Trophoblast cell (in vitro differentiated cells and primary cell): ENCODE measurements around the gene IPPK.
A peak's percentile ranks its signal among the peaks of the same experiment; 100 is the strongest.
"Not testable (repeated sequence)": the region's sequence is repeated elsewhere in the genome, so short reads cannot be mapped to it uniquely, and the experiment has no call there.

Source experiments
- DNase-seq, 2 donors: peaks; one replicate each; pipeline ENCODE4 v3.0.0-alpha.2; 2016
- H2AFZ ChIP-seq: 2 replicates; pipeline ENCODE4 v1.6.1; 2013; ENCODE audit warnings: low read length, moderate library complexity, mild to moderate bottlenecking; ENCODE audit not compliant: insufficient read depth, poor library complexity
- H2AK5ac ChIP-seq: 2 replicates; pipeline ENCODE4 v1.6.1; 2013; ENCODE audit warnings: mild to moderate bottlenecking, low read length
- H2BK120ac ChIP-seq: 2 replicates; pipeline ENCODE4 v1.6.1; 2013; ENCODE audit warnings: low read length, mild to moderate bottlenecking, moderate library complexity; ENCODE audit not compliant: insufficient read depth, poor library complexity
- H2BK12ac ChIP-seq: 2 replicates; pipeline ENCODE4 v1.6.1; 2013; ENCODE audit warnings: mild to moderate bottlenecking, low read length, moderate library complexity
- H2BK5ac ChIP-seq: 2 replicates; pipeline ENCODE4 v1.6.1; 2013; ENCODE audit warnings: low read length, low read depth, moderate library complexity, mild to moderate bottlenecking; ENCODE audit not compliant: poor library complexity
- H3K14ac ChIP-seq: 2 replicates; pipeline ENCODE4 v1.6.1; 2013; ENCODE audit warnings: mild to moderate bottlenecking, low read length
- H3K18ac ChIP-seq: 2 replicates; pipeline ENCODE4 v1.6.1; 2013; ENCODE audit warnings: mild to moderate bottlenecking, low read length
- H3K23ac ChIP-seq: 2 replicates; pipeline ENCODE4 v1.6.1; 2013; ENCODE audit warnings: low read length
- H3K27ac ChIP-seq: 2 replicates; pipeline ENCODE4 v1.5.1; 2013; ENCODE audit warnings: low read depth, mild to moderate bottlenecking, inconsistent platforms, low read length, moderate library complexity
- H3K27me3 ChIP-seq: 2 replicates; pipeline ENCODE4 v1.6.1; 2013; ENCODE audit warnings: inconsistent platforms, mild to moderate bottlenecking, low read length, moderate library complexity; ENCODE audit not compliant: insufficient read depth
- H3K36me3 ChIP-seq, 2 experiments: 1 replicate in 1 of 2; 2 replicates in 1 of 2; pipeline ENCODE4 v1.6.1; 2013; ENCODE audit warnings: low read length in 2 of 2, mild to moderate bottlenecking in 2 of 2, moderate library complexity in 1 of 2; ENCODE audit not compliant: insufficient read depth in 2 of 2, control insufficient read depth in 1 of 2
- H3K4ac ChIP-seq: 2 replicates; pipeline ENCODE4 v1.6.1; 2013; ENCODE audit warnings: low read depth, mild to moderate bottlenecking, low read length, moderate library complexity
- H3K4me1 ChIP-seq, 2 experiments: 1 replicate in 1 of 2; 2 replicates in 1 of 2; pipeline ENCODE4 v1.6.1; 2013; ENCODE audit warnings: low read length in 2 of 2, mild to moderate bottlenecking in 2 of 2, moderate library complexity in 1 of 2; ENCODE audit not compliant: insufficient read depth in 2 of 2, control insufficient read depth in 1 of 2
- H3K4me2 ChIP-seq: 2 replicates; pipeline ENCODE4 v1.6.1; 2013; ENCODE audit warnings: inconsistent platforms, mild to moderate bottlenecking, low read length, moderate library complexity
- H3K4me3 ChIP-seq: 2 replicates; pipeline ENCODE4 v1.5.1; 2013; ENCODE audit warnings: mild to moderate bottlenecking, low read depth, low read length, inconsistent platforms
- H3K79me1 ChIP-seq: one replicate; pipeline ENCODE4 v1.6.1; 2013; ENCODE audit warnings: low read length
- H3K79me2 ChIP-seq: 2 replicates; pipeline ENCODE4 v1.6.1; 2013; ENCODE audit warnings: low read length, mild to moderate bottlenecking; ENCODE audit not compliant: control insufficient read depth, insufficient read depth, poor library complexity
- H3K9ac ChIP-seq: 2 replicates; pipeline ENCODE4 v1.6.1; 2013; ENCODE audit warnings: mild to moderate bottlenecking, low read length
- H3K9me3 ChIP-seq: 2 replicates; pipeline ENCODE4 v1.6.1; 2013; ENCODE audit warnings: low read depth, mild to moderate bottlenecking, control low read depth, inconsistent platforms, low read length; ENCODE audit not compliant: insufficient read depth
- H4K12ac ChIP-seq: 2 replicates; pipeline ENCODE4 v1.6.1; 2013; ENCODE audit warnings: low read depth, mild to moderate bottlenecking, low read length, moderate library complexity
- H4K8ac ChIP-seq: 2 replicates; pipeline ENCODE4 v1.6.1; 2013; ENCODE audit warnings: low read depth, mild to moderate bottlenecking, low read length, moderate library complexity
- H4K91ac ChIP-seq: one replicate; pipeline ENCODE4 v1.6.1; 2013; ENCODE audit warnings: low read depth, mild to moderate bottlenecking, low read length, moderate library complexity
- WGBS: extraction: QIAGEN DNeasy Blood & Tissue Kit; methylation state at CpG from one replicate; pipeline ENCODE4 v1.1.7; 2013; ENCODE audit warnings: missing lambda C conversion rate; ENCODE audit not compliant: insufficient read length, insufficient coverage; ENCODE audit errors: extremely low coverage; 5-methylcytosine and 5-hydroxymethylcytosine counted together

IPPK gene

GRCh38 chr9:92627651-92628050 lies 42.3 kb downstream of the IPPK start:
- peaks cover 14% of the 10 kb centered on the region in 2 experiments for H3K36me3 ChIP-seq
- H4K8ac ChIP-seq: no peak overlapping the region
- no peak overlapping the region for H3K23ac ChIP-seq
- no peaks in the 10 kb centered on the region for H3K79me1 ChIP-seq
- H3K4ac ChIP-seq: no peak overlapping the region
- no peak overlapping the region for H2AK5ac ChIP-seq
- H3K27me3 ChIP-seq: no peaks in the 10 kb centered on the region
- H3K4me3 ChIP-seq: no peak overlapping the region
- H3K4me2 ChIP-seq: no peak overlapping the region
- H2BK120ac ChIP-seq: no peak overlapping the region
- no peak overlapping the region for H2BK12ac ChIP-seq
- no peaks in the 10 kb centered on the region for H3K4me1 ChIP-seq
- H3K18ac ChIP-seq: no peak overlapping the region
- H3K79me2 ChIP-seq: no peaks in the 10 kb centered on the region
- WGBS: no CpG with 5 or more reads among the region's 5 CpGs
- H2BK5ac ChIP-seq: no peak overlapping the region
- H3K27ac ChIP-seq: no peak overlapping the region
- no peak overlapping the region for H2AFZ ChIP-seq
- no peak for DNase-seq
- no peak overlapping the region for H3K14ac ChIP-seq
- no peak overlapping the region for H4K91ac ChIP-seq
- no peak overlapping the region for H4K12ac ChIP-seq
- no peak overlapping the region for H3K9ac ChIP-seq
- H3K9me3 ChIP-seq: no peaks in the 10 kb centered on the region

- Histone ChIP-seq H2BK5ac (no peak overlapping the region), H3K9me3 (no peaks in the 10 kb centered on the region), H3K23ac (no peak overlapping the region), H3K27ac (no peak overlapping the region), H3K36me3 (peaks cover 7 to 8% of the 10 kb centered on the region in 2 experiments), H4K12ac (no peak overlapping the region), H3K4me1 (no peaks in the 10 kb centered on the region), H3K79me2 (no peaks in the 10 kb centered on the region), H3K4me3 (no peak overlapping the region), H3K4me2 (no peak overlapping the region), H3K18ac (no peak overlapping the region), H4K91ac (no peak overlapping the region), H2AK5ac (no peak overlapping the region), H3K4ac (no peak overlapping the region), H3K9ac (no peak overlapping the region), H3K14ac (no peak overlapping the region), H2BK12ac (no peak overlapping the region), H4K8ac (no peak overlapping the region), H3K27me3 (no peaks in the 10 kb centered on the region), H2BK120ac (no peak overlapping the region), H2AFZ (no peak overlapping the region), H3K79me1 (no peaks in the 10 kb centered on the region)
- DNase-seq: peak in 1 of 2 donors; percentile 6
These were observed 43.4 kb downstream of the IPPK start for GRCh38 chr9:92626484-92626883.

GRCh38 chr9:92623936-92624335 lies 46.0 kb downstream of the IPPK start:
- not testable (repeated sequence) for H3K4me3 ChIP-seq, H4K91ac ChIP-seq, H3K79me1 ChIP-seq, H3K4me2 ChIP-seq, H3K9me3 ChIP-seq, H2BK120ac ChIP-seq, H3K9ac ChIP-seq, H3K14ac ChIP-seq, H3K23ac ChIP-seq, H2AFZ ChIP-seq, H3K18ac ChIP-seq, H3K27ac ChIP-seq, H3K27me3 ChIP-seq, DNase-seq, H4K12ac ChIP-seq, H2AK5ac ChIP-seq, H4K8ac ChIP-seq, H3K4me1 ChIP-seq, H3K4ac ChIP-seq, H2BK5ac ChIP-seq, H2BK12ac ChIP-seq, H3K79me2 ChIP-seq
- WGBS: no CpG with 5 or more reads among the region's 3 CpGs
- H3K36me3 ChIP-seq: peaks cover 15 to 22% of the 10 kb centered on the region in 2 experiments

GRCh38 chr9:92620845-92621244 lies 49.1 kb downstream of the IPPK start:
- WGBS: no CpG with 5 or more reads among the region's 5 CpGs
- no peak overlapping the region for H3K14ac ChIP-seq

More at GRCh38 chr9:92620845-92621244, 49.1 kb downstream of the IPPK start:
- Histone ChIP-seq H2AFZ (no peak overlapping the region), H2BK120ac (no peak overlapping the region), H3K18ac (no peak overlapping the region), H3K9me3 (no peaks in the 10 kb centered on the region), H4K91ac (no peak overlapping the region), H3K23ac (no peak overlapping the region), H3K79me1 (no peaks in the 10 kb centered on the region), H2BK12ac (no peak overlapping the region), H2BK5ac (no peak overlapping the region), H3K4me2 (no peak overlapping the region), H4K12ac (no peak overlapping the region), H2AK5ac (no peak overlapping the region), H3K27ac (no peak overlapping the region), H3K79me2 (no peaks in the 10 kb centered on the region), H3K4ac (no peak overlapping the region), H3K9ac (no peak overlapping the region), H3K4me3 (no peak overlapping the region), H3K36me3 (peaks cover 32 to 48% of the 10 kb centered on the region in 2 experiments), H3K4me1 (no peaks in the 10 kb centered on the region), H3K27me3 (no peaks in the 10 kb centered on the region), H4K8ac (no peak overlapping the region)
- no peak for DNase-seq
